ENCODE data around the gene SLC25A44.
"Not testable (repeated sequence)": the region's sequence is repeated elsewhere in the genome, so short reads cannot be mapped to it uniquely, and the experiment has no call there.

Gene SLC25A44

GRCh38 chr1:156157506-156157905 is 36.4 kb upstream of the SLC25A44 start:
- DNase-seq (ENCODE audit: low spot score in 2 of 2): no peak
- Mint-ChIP-seq H3K4me1 (peaks cover 97% of the 10 kb centered on the region), H3K4me3 (peak overlapping the region; percentile 79), H3K36me3 (peaks cover 59% of the 10 kb centered on the region), H3K9me3 (no peaks in the 10 kb centered on the region), H3K27ac (peak overlapping the region; percentile 82)
- ATAC-seq: no peak

DNA sequence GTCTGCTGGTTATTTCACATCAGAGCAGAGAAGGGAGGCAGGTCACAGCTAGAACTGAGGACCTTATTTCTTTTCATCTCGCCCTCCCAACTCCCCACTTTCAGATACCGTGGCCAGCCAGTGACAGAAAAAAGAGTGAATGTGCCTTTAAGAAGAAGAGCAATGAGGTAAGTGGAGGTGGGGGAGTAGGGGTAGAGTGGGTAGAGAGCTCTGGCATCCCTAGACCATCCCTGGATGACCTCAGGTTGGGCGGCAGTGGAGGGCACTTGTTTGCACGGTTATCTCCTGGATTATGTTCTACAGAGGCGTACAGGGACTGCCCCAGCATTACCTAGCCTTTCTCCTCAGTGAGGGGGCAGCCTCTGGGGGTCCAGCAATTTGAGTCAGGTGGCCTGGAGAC is 35.9 kb upstream of the SLC25A44 start:
- no peak for DNase-seq (ENCODE audit: low spot score in 2 of 2)
- H3K4me1 Mint-ChIP-seq: peaks cover 92% of the 10 kb centered on the region
- H3K4me3 Mint-ChIP-seq: peak overlapping the region; percentile 79
- H3K27ac Mint-ChIP-seq: peak overlapping the region; percentile 82
- no peak for ATAC-seq
- no peaks in the 10 kb centered on the region for H3K9me3 Mint-ChIP-seq
- peaks cover 64% of the 10 kb centered on the region for H3K36me3 Mint-ChIP-seq

- H3K27ac Mint-ChIP-seq: peak overlapping the region; percentile 96
- H3K36me3 Mint-ChIP-seq: peaks cover 85% of the 10 kb centered on the region
- H3K9me3 Mint-ChIP-seq: no peaks in the 10 kb centered on the region
- peaks cover 75% of the 10 kb centered on the region for H3K4me1 Mint-ChIP-seq
- H3K4me3 Mint-ChIP-seq: peak overlapping the region; percentile 81
- ATAC-seq (no peak), DNase-seq (ENCODE audit: low spot score in 2 of 2) (no peak)
These were observed 33.7 kb upstream of the SLC25A44 start for GRCh38 chr1:156160000-156160742.

- H3K9me3 Mint-ChIP-seq: no peaks in the 10 kb centered on the region
- ATAC-seq: peak; percentile 78
- peak overlapping the region; percentile 81 for H3K4me3 Mint-ChIP-seq
- peak overlapping the region; percentile 96 for H3K27ac Mint-ChIP-seq
- peak; percentile 43 to 70 for DNase-seq (ENCODE audit: low spot score in 2 of 2)
- peaks cover 91% of the 10 kb centered on the region for H3K36me3 Mint-ChIP-seq
- peaks cover 75% of the 10 kb centered on the region for H3K4me1 Mint-ChIP-seq
These were observed 33.1 kb upstream of the SLC25A44 start for GRCh38 chr1:156160743-156161171.

GRCh38 chr1:156162430-156163037 is 31.4 kb upstream of the SLC25A44 start:
- no peaks in the 10 kb centered on the region for H3K9me3 Mint-ChIP-seq
- H3K4me1 Mint-ChIP-seq: peaks cover 61% of the 10 kb centered on the region
- no peak overlapping the region for H3K4me3 Mint-ChIP-seq
- peaks cover 95% of the 10 kb centered on the region for H3K36me3 Mint-ChIP-seq
- ATAC-seq: no peak
- no peak for DNase-seq (ENCODE audit: low spot score in 2 of 2)
- peak overlapping the region; percentile 96 for H3K27ac Mint-ChIP-seq

- Mint-ChIP-seq H3K36me3 (peaks cover 96% of the 10 kb centered on the region), H3K9me3 (no peaks in the 10 kb centered on the region), H3K4me3 (no peak overlapping the region), H3K4me1 (peaks cover 49% of the 10 kb centered on the region), H3K27ac (no peak overlapping the region)
- no peak for ATAC-seq
- DNase-seq (ENCODE audit: low spot score in 2 of 2): no peak
These were observed 30.2 kb upstream of the SLC25A44 start for GRCh38 chr1:156163712-156164111.

DNA sequence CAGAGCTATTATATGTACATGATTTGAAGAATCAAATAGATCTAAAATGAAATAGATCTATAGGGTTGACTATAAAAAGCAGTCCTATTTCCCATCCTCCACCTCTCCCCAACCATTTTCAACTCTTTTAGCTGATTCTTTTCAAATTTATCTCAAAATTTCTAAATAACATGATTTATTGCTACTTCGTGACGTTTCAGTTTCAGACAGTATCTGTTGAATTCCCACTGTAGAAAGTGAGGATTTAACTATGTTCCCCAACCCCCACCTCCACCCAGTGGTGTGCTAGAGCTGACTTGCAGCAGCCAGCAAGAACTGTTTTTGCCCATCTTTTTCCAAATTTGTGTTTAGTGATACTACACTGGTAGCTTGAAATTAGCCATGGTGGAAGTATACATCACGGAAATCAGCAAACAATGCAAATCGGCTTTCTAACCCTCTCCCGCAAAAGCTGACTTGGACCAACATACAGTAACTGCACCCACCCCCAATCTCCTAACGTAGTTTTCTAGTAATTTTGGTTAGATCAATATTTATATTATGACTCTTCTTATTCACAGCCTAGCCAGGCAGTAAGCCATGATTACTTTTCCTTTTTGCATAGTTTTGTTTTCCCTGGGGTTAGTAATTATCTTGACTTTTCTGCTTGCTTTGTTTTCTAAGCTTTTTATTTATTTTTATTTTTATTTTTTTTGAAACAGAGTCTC is 29.6 kb upstream of the SLC25A44 start:
- no peak for DNase-seq (ENCODE audit: low spot score in 2 of 2)
- Mint-ChIP-seq H3K4me3 (no peak overlapping the region), H3K9me3 (no peaks in the 10 kb centered on the region), H3K27ac (peak overlapping the region; percentile 91), H3K36me3 (peaks cover 96% of the 10 kb centered on the region), H3K4me1 (peaks cover 43% of the 10 kb centered on the region)
- ATAC-seq: no peak

DNA sequence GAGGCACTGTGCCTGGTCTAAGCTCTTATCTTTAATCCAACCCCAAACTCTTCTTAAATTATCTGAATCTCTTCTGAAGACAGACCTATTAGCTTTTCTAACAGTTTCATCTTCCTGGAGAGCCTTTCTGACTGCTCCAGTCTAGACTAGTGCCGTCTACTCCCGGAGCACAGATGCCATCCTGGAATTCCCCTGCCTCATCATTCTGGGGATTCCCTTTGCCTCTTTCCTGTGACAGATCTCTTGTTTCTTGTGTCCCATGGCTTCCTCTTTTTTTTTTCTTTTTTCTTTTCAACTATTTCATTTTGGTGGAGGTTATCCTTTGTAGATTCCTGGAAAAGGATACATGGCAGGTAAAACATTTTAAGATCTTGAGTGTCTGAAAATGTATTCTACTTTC is 28.8 kb upstream of the SLC25A44 start:
- Mint-ChIP-seq H3K27ac (peak overlapping the region; percentile 91), H3K4me3 (peak overlapping the region; percentile 43), H3K9me3 (no peaks in the 10 kb centered on the region), H3K36me3 (peaks cover 93% of the 10 kb centered on the region), H3K4me1 (peaks cover 35% of the 10 kb centered on the region)
- ATAC-seq: no peak
- no peak for DNase-seq (ENCODE audit: low spot score in 2 of 2)

GRCh38 chr1:156167536-156167935 is 26.4 kb upstream of the SLC25A44 start:
- H3K9me3 Mint-ChIP-seq: no peaks in the 10 kb centered on the region
- no peak overlapping the region for H3K27ac Mint-ChIP-seq
- ATAC-seq: no peak
- H3K4me1 Mint-ChIP-seq: peaks cover 13% of the 10 kb centered on the region
- no peak overlapping the region for H3K4me3 Mint-ChIP-seq
- DNase-seq (ENCODE audit: low spot score in 2 of 2): no peak
- peaks cover 85% of the 10 kb centered on the region for H3K36me3 Mint-ChIP-seq

DNA sequence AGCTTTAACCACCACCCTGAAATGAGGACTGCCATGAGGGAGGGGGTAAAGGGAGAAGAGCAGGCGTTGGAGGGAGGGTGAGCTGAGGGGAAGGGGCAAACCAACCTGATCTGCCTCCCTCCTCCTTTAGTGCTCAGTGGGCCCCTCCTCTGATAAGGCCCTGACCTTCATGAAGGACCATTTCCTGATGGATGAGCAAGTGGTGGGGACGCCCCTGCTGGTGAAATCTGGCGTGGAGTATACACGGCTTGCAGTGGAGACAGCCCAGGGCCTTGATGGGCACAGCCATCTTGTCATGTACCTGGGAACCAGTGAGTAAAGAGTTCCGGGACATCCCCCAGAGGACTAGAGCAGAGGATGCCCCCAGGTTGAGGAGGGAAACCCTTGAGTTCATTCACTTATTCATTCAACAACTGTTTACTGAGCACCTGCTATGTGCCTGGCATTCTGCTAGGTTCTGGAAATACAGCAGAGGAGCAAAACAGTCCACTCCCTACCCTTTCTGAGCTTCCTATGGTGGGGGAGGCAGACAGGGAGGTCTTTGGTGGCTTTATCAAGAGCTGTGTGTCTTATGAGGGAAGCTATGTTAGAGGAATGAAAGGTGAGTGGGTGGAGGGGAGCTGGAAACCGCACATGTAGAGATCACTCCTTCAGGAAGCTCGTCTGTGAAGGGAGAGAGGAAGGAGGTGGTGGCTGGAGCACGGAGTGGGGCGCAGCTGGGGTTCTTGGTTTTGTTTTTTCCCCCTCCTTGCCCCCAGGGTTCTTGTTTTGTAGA is 21.0 kb upstream of the SLC25A44 start:
- Mint-ChIP-seq H3K4me1 (peaks cover 13% of the 10 kb centered on the region), H3K9me3 (no peaks in the 10 kb centered on the region), H3K36me3 (peaks cover 82% of the 10 kb centered on the region), H3K4me3 (no peak overlapping the region), H3K27ac (peak overlapping the region; percentile 75)
- DNase-seq (ENCODE audit: low spot score in 2 of 2) (no peak), ATAC-seq (no peak)

- Mint-ChIP-seq H3K4me3 (no peak overlapping the region), H3K36me3 (peaks cover 56% of the 10 kb centered on the region), H3K9me3 (no peaks in the 10 kb centered on the region), H3K4me1 (peaks cover 21% of the 10 kb centered on the region), H3K27ac (peak overlapping the region; percentile 67)
- ATAC-seq (peak; percentile 36), DNase-seq (ENCODE audit: low spot score in 2 of 2) (no peak)
These were observed 17.2 kb upstream of the SLC25A44 start for GRCh38 chr1:156176610-156177210.

DNA sequence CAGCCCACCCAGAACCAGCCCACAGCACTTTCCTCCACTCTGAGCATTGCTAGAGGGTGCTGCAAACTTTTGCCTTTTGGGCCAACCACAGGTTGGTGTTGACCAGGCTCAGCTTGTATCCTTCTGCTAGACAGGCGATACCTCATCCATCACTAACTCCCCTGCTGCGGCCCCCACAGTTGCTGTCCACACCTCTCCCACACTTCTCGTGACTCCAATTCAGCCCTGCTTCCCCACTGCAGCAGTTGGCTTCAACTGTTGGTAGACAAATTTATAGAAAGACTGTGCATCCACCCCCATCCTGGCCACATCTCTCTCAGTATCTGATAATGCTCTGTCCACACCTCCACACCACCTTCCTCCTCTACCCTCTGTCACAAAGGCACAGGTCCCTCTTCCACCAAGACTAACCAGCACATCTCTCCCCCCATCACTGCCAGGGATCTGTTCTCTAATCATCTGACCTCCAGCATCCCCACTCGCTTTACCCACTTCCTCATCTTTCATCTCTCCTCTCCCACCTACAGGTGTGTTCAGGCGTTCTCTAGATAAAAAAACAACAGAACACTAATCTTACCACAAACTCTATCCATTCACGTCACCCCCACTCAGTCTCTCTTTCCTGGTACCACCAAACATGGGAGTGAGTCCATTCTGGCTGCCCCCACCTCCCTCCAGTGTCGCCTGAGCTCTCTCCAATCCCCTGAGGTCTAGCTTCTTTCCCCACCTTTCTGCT is 15.8 kb upstream of the SLC25A44 start:
- Mint-ChIP-seq H3K4me3 (no peak overlapping the region), H3K36me3 (peaks cover 48% of the 10 kb centered on the region), H3K27ac (peak overlapping the region; percentile 1), H3K9me3 (no peaks in the 10 kb centered on the region), H3K4me1 (peaks cover 15% of the 10 kb centered on the region)
- no peak for ATAC-seq
- DNase-seq (ENCODE audit: low spot score in 2 of 2): no peak

DNA sequence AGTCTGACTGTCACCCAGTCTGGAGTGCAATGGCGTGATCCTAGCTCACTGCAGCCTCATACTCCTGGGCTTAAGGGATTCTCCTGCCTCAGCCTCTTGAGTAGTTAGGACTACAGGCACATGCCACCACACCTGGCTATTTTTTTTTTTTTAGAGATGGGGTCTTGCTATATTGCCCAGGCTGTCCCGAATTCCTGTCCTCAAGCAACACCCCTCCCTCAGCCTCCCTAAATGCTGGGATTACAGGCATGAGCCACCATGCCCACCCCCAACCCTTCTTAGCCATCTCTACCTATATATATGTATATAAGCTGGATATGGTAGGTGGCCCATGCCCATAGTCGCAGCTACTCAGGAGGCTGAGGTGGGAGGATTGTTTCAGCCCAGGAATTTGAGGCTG is 13.4 kb upstream of the SLC25A44 start:
- Mint-ChIP-seq H3K36me3 (peaks cover 24% of the 10 kb centered on the region), H3K27ac (no peak overlapping the region), H3K4me1 (peaks cover 10% of the 10 kb centered on the region), H3K9me3 (no peaks in the 10 kb centered on the region), H3K4me3 (no peak overlapping the region)
- DNase-seq (ENCODE audit: low spot score in 2 of 2) (no peak), ATAC-seq (no peak)

DNA sequence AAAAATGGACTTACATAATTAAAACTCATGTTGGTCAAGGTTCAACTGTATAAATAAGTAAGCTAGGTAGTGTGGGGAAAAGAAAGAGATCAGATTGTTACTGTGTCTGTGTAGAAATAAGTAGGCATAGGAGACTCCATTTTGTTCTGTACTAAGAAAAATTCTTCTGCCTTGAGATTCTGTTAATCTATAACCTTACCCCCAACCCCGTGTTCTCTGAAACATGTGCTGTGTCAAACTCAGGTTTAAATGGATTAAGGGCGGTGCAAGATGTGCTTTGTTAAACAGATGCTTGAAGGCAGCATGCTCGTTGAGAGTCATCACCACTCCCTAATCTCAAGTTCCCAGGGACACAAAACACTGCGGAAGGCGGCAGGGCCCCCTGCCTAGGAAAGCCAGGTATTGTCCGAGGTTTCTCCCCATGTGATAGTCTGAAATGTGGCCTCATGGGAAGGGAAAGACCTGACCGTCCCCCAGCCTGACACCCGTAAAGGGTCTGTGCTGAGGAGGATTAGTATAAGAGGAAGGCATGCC is 12.4 kb upstream of the SLC25A44 start:
- peaks cover 15% of the 10 kb centered on the region for H3K36me3 Mint-ChIP-seq
- H3K4me1 Mint-ChIP-seq; DNase-seq (ENCODE audit: low spot score in 2 of 2); ATAC-seq; H3K27ac Mint-ChIP-seq; H3K9me3 Mint-ChIP-seq; H3K4me3 Mint-ChIP-seq: not testable (repeated sequence)
